Osteoblast (primary cell): ENCODE measurements around the gene KCNMB4. TPM values are rescaled to one million over a fixed set of nuclear protein-coding genes. Genes with fewer than 3 reads are reported as not detected.

ENCODE experiments used
- DNase-seq: peaks from one replicate; pipeline ENCODE4 v3.0.0; 2011; ENCODE audit warnings: low spot score, mixed read lengths; ENCODE audit not compliant: insufficient read length; ENCODE audit errors: missing footprints
- H2AFZ ChIP-seq: 2 replicates; pipeline ENCODE4 v1.6.0; 2011; ENCODE audit warnings: mild to moderate bottlenecking, low read length
- H3K27ac ChIP-seq: 2 replicates; pipeline ENCODE4 v1.5.1; 2011; ENCODE audit warnings: mild to moderate bottlenecking, low read depth, low read length, moderate library complexity
- H3K27me3 ChIP-seq: 2 replicates; pipeline ENCODE4 v1.6.0; 2012; ENCODE audit warnings: mild to moderate bottlenecking, control low read depth, inconsistent platforms, low read length, moderate library complexity; ENCODE audit not compliant: insufficient read depth
- H3K36me3 ChIP-seq: 2 replicates; pipeline ENCODE4 v1.5.1; 2011; ENCODE audit warnings: mild to moderate bottlenecking, low read length, control low read depth, moderate library complexity; ENCODE audit not compliant: insufficient read depth
- H3K4me1 ChIP-seq: 2 replicates; pipeline ENCODE4 v1.5.1; 2011; ENCODE audit warnings: mild to moderate bottlenecking, low read length, control low read depth, moderate library complexity; ENCODE audit not compliant: insufficient read depth
- H3K4me2 ChIP-seq: 2 replicates; pipeline ENCODE4 v1.6.0; 2011; ENCODE audit warnings: mild to moderate bottlenecking, low read length; ENCODE audit not compliant: insufficient read depth
- H3K4me3 ChIP-seq: fragments of 200-600 bp; sonication (generic); 3 replicates; pipeline ENCODE4 v1.5.1; 2012; ENCODE audit warnings: mild to moderate bottlenecking, low read length, inconsistent platforms; ENCODE audit not compliant: insufficient read depth
- H3K79me2 ChIP-seq: 2 replicates; pipeline ENCODE4 v1.6.0; 2012; ENCODE audit warnings: mild to moderate bottlenecking, low read length, control low read depth, inconsistent platforms; ENCODE audit not compliant: insufficient read depth
- H3K9me3 ChIP-seq: 2 replicates; pipeline ENCODE4 v1.5.1; 2011; ENCODE audit warnings: low read depth, low read length, control low read depth
- H4K20me1 ChIP-seq: 2 replicates; pipeline ENCODE4 v1.6.0; 2012; ENCODE audit warnings: mild to moderate bottlenecking, low read length, control low read depth; ENCODE audit not compliant: insufficient read depth
- CTCF ChIP-seq: IDR thresholded peaks from 2 replicates; pipeline ENCODE4 v1.5.1; 2011; ENCODE audit warnings: mild to moderate bottlenecking, low read depth, low read length, moderate library complexity; ENCODE audit errors: extremely low read depth
- total RNA-seq: library from RNA; depleted of rRNA; stranded (reverse); fragments of >200 nt; gene quantifications from 2 replicates; pipeline ENCODE4 v1.2.3, GENCODE V29; 2012

KCNMB4 gene
- total RNA-seq, 1 donor = under 0.01 TPM

GRCh38 chr12:70466753-70467152, 100.7 kb downstream of the KCNMB4 start:
- no peaks in the 10 kb centered on the region for H3K4me1 ChIP-seq
- TF ChIP-seq CTCF = no peak

GRCh38 chr12:70467476-70467875, 101.4 kb downstream of the KCNMB4 start:
- no peak for DNase-seq
- H3K79me2 ChIP-seq = no peaks in the 10 kb centered on the region
- H3K27ac ChIP-seq = no peak overlapping the region
- no peak for TF ChIP-seq CTCF
- no peak overlapping the region for H3K4me3 ChIP-seq
- no peaks in the 10 kb centered on the region for H3K4me1 ChIP-seq
- H3K27me3 ChIP-seq = no peaks in the 10 kb centered on the region
- no peak overlapping the region for H2AFZ ChIP-seq
- H3K9me3 ChIP-seq = no peaks in the 10 kb centered on the region
- H3K36me3 ChIP-seq = no peaks in the 10 kb centered on the region
- no peaks in the 10 kb centered on the region for H4K20me1 ChIP-seq
- no peak overlapping the region for H3K4me2 ChIP-seq

More at GRCh38 chr12:70466753-70467152, 100.7 kb downstream of the KCNMB4 start:
- Histone ChIP-seq H4K20me1 (no peaks in the 10 kb centered on the region), H3K36me3 (no peaks in the 10 kb centered on the region), H3K27ac (no peak overlapping the region), H3K4me2 (no peak overlapping the region), H3K4me3 (no peak overlapping the region), H3K27me3 (no peaks in the 10 kb centered on the region), H3K9me3 (no peaks in the 10 kb centered on the region), H2AFZ (no peak overlapping the region), H3K79me2 (no peaks in the 10 kb centered on the region)
- DNase-seq = no peak

GRCh38 chr12:70467918-70468733, 102.0 kb downstream of the KCNMB4 start:
- H3K79me2 ChIP-seq = no peaks in the 10 kb centered on the region
- no peak overlapping the region for H3K27ac ChIP-seq
- H2AFZ ChIP-seq = peak overlapping the region; percentile 68
- H3K9me3 ChIP-seq = no peaks in the 10 kb centered on the region
- H3K4me2 ChIP-seq = peak overlapping the region; percentile 28
- H4K20me1 ChIP-seq = no peaks in the 10 kb centered on the region
- peak; percentile 6 for DNase-seq
- no peaks in the 10 kb centered on the region for H3K4me1 ChIP-seq
- H3K27me3 ChIP-seq = no peaks in the 10 kb centered on the region
- TF ChIP-seq CTCF = no peak
- H3K4me3 ChIP-seq = peak overlapping the region; percentile 54
- H3K36me3 ChIP-seq = no peaks in the 10 kb centered on the region

- no peaks in the 10 kb centered on the region for H4K20me1 ChIP-seq
- TF ChIP-seq CTCF = no peak
- H3K79me2 ChIP-seq = no peaks in the 10 kb centered on the region
- no peaks in the 10 kb centered on the region for H3K9me3 ChIP-seq
- no peaks in the 10 kb centered on the region for H3K4me1 ChIP-seq
- no peak overlapping the region for H2AFZ ChIP-seq
- peak overlapping the region; percentile 54 for H3K4me3 ChIP-seq
- H3K27me3 ChIP-seq = no peaks in the 10 kb centered on the region
- H3K4me2 ChIP-seq = no peak overlapping the region
- H3K36me3 ChIP-seq = no peaks in the 10 kb centered on the region
- no peak for DNase-seq
- H3K27ac ChIP-seq = no peak overlapping the region
Measured at GRCh38 chr12:70468741-70469140, 102.7 kb downstream of the KCNMB4 start.
